DMS153 treated with DMSO at 0.1 percent for 48 hours (cell line): ENCODE data around the gene CAPN5.
"Not testable (repeated sequence)": the region's sequence is repeated elsewhere in the genome, so short reads cannot be mapped to it uniquely, and the experiment has no call there.

ENCODE experiments used
- DNase-seq: peaks from one replicate; lab custom pipeline; 2025; ENCODE audit not compliant: unreplicated experiment; lab: John Stamatoyannopoulos, UW

Gene CAPN5

GRCh38 chr11:77095551-77096490 is 29.1 kb downstream of the CAPN5 start:
- no peak for DNase-seq

DNA sequence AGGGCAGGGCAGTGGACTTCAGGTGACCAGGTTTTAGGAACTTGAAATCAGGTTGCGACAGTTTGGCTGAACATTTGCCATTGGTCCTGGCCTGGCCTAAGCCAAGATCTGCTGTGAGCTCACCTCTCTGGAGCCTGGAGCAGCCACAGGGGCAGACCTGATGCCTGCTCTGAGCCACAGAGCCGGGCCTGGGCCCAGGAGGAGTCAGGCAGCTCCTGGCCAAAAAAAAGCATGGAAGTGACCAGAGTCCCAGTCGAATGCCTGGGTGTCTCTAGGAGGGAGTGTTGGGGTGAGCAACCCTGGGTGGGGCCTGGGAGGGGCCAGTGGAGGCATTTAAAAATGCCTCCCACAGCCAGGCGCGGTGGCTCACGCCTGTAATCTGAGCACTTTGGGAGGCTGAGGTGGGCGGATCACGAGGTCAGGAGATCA is 29.8 kb downstream of the CAPN5 start:
- DNase-seq = no peak

- DNase-seq = not testable (repeated sequence)
Measured at GRCh38 chr11:77097180-77097579, 30.4 kb downstream of the CAPN5 start.

DNA sequence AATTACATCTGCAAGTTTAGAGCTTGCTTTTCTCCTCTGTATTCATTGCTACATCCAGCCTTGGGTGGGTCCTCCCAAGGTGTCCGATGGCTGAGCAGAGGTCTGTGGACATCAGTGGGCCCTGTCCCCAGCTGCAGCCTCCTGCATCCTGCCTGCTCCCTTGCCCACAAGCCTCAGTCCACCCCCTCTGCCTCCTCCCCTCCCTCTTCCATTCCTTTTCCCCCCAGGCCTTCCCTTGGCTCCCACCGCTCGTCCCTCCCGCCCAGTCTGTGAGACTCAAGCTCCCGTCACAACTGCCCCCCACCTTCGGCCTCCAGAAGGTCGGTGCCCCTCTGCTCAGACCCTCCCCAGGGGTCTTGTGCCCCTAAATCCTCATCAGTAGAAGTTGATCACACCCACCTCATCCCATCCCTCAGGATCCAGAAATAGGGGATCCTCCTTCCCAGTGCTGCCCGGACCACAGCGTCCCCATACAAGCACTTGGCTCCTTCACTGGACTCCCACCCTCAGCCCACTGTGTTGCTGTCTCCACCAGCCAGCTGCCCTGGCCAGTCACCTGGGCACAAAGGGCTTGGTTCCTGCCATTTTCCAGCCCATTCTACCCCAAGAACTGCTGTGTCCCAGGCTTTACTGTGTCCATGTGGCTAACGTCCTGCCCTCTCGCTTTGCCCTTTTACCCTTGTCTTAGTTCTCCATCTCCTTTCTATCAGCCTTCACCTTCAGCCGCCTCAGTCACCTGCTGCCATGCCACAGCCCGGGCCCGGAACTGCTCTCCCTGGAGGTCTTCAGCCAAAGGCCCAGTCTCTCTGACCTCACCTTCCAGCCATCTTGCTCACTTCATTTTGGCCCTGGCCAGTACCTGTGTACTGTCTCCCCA is 33.6 kb downstream of the CAPN5 start:
- no peak for DNase-seq

DNA sequence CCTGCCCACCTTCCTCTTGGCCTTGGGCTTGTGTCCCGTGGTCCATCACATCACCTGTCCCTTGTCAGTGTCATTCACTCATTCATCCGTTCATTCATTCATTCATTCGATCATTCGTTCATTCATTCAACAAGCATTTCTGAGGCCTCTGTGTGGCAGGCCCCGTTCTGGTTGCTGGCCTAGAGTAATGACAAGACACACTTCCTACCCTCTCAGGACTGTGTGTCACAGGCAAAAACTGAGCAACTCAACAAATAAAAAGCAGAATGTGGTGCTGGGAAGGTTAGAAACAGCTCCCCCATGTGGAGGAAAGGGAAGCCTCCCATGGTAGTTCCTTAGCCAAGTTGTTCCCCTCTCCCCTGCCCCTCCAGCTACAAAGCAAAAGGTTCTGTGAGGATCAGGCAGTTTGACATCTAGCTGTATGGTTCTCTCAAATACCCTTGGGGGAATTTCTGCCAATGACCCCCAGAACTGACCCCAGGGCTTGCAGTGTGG is 34.3 kb downstream of the CAPN5 start:
- no peak for DNase-seq

DNA sequence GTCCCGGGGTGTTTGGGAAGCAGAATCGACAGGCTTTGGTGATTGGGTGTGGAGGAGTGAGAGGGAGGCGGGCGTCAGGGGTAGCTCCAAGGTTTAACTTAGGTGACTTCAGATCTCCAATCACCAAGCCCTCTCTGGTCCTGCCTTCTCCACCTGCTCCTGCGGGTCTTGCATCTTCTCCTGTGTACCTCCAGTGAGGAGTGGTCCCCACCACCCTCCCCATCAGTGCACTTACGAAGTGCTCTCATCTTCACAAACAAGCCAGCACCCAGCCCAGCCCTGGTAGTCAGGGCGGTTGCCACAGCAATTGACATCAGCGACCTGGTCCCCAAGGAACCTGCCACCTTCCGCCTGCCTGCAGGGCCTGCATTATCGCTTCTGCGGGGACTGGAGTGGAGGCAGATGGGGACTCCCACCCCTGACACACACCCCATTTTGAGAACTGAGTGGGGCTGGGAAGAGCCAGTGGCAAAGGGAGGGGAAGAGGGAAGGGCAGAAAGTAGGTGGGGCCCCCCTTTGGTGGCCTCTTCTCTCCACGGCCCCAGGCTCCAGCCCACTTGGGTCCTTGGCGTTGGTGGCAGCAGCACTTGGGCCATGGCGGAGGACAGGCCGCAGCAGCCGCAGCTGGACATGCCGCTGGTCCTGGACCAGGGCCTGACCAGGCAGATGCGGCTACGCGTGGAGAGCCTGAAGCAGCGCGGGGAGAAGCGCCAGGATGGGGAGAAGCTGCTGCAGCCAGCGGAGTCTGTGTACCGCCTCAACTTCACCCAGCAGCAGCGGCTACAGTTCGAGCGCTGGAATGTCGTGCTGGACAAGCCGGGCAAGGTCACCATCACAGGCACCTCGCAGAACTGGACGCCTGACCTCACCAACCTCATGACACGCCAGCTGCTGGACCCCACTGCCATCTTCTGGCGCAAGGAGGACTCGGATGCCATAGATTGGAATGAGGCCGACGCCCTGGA is 35.8 kb downstream of the CAPN5 start, which contains the start of gene OMP:
Gene OMP (plus strand): TSS at position 595 of the 965 bp plus-strand sequence. CDS start 0 bp downstream, at position 595.
- no peak for DNase-seq

GRCh38 chr11:77103319-77103718 is 36.5 kb downstream of the CAPN5 start:
- DNase-seq = no peak

DNA sequence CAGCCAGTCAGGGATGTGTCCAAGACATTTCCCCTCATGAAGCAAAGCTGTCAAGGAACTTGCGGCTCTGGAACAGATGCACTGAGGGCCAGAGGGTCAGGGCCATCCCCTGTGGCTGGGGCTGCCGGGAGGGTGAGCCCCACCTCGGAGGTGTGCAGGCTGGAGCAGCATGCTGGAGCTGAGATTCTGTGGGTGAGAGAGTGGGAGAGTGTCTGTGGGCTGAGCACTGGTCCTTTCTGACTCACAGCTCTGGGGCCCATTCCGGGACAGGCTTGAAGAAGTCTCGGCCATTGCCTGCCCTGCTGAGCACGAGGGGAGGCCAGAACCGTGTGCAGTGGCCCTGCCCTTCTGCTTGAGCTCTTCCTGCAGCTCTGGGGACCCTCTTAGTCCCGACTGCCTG is 38.0 kb downstream of the CAPN5 start:
- DNase-seq = no peak

- no peak for DNase-seq
Measured at GRCh38 chr11:77106321-77106720, 39.5 kb downstream of the CAPN5 start.

GRCh38 chr11:77106759-77107158 is 40.0 kb downstream of the CAPN5 start:
- DNase-seq = no peak

- DNase-seq = no peak
Measured at GRCh38 chr11:77107950-77108349, 41.2 kb downstream of the CAPN5 start.

GRCh38 chr11:77108436-77108835 is 41.7 kb downstream of the CAPN5 start:
- DNase-seq = no peak

DNA sequence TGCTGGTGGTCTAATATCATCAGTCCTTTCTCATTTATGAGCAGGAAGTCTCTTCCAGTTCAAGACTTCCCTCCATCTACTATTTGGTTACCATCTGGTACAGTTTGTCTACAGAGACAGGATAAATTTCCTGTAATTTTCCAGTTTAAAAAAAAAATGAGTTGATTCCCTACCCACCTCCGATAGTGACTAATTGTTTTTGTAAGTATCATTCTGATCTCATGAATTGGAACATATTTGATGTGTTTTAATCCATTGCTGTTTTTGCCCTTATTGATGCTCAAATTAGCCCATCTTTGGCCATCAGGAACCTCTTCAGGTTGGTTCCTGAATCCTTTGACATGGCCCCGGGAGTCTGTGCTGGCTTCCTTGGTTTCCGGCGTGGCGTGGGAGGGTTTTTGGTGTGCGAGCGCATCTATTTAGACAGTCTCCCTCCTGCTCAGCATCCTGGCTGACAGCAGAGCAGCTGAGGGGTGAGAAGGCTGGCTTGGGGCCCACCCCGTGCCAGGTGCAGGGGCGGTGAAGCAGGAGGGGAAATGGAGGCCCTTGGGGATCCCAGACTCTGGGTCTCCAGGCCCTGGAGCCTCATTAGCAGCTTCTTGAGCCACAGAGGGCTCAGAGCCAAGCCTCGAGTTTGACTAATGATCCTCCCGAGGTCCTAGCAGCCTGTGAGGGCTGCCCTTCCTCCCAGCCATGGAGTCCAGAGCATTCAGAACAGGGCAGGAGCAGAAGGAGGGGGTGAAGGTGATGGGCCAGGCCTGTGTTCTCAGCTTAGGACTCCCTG is 42.7 kb downstream of the CAPN5 start:
- no peak for DNase-seq

GRCh38 chr11:77110836-77111235 is 44.1 kb downstream of the CAPN5 start:
- DNase-seq = no peak

DNA sequence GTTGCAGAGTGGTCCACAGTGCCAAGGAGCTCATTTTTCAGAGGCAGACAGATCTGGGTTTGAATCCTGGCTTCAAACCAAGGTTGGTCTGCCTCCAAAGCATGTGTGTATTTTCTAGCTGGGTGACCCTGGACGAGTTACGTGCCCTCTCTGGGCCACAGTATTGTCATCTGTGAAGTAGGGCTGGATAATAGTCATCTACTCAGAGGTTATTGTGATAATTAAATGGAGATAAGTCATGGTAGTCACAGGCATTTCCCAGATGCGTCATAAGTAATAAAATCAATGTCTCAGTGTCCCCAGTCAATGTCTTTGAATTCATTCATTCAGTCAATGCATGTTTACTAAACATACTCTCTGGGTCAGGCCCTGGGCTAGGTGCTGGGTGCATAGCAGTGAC is 44.5 kb downstream of the CAPN5 start:
- DNase-seq = no peak

GRCh38 chr11:77111946-77112345 is 45.2 kb downstream of the CAPN5 start:
- DNase-seq = no peak

- DNase-seq = no peak
Measured at GRCh38 chr11:77112641-77113381, 46.0 kb downstream of the CAPN5 start.

DNA sequence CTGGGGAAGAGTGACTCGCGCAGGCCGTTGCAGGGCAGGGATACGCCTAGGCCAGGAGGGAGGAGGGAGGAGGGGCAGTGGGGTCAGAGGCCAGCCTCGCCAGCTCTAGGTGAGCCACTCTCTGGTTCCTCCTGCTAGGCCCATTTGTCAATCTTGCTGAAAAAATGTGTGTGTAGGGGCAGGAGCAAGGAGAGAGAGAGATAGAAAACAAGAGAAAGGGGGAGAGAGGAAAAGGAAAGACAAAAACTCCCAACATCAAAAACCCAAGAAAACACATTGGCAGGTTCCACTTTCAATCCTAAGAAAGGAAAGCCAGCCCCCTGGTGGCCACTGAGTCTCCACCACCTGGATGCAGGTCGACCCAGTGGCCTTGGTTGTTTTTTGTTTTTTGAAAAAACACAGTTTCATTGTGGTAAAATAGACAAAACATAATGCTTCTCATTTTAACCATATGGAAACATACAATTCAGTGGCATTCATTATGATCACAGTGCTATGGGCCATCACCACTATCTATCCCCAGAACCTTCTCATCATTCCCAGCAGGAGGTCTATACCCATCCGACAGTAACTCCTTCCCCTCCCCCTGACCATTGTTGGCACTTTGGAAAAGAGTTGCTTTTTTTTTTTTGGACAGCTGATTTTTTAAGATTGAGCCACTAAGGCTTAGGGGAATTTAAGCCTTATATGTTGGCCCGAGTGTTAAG is 46.8 kb downstream of the CAPN5 start:
- no peak for DNase-seq
